Mucosa of descending colon (tissue), 3 donors: ENCODE results near the gene KLHDC4. TPM values are rescaled to one million over a fixed set of nuclear protein-coding genes. Genes with fewer than 3 reads are reported as not detected.

Source experiments
- ATAC-seq: fragments of 200-7000 bp; cut with Tn5 transposase; one replicate; pipeline ENCODE4 v1.9.1; 2020; ENCODE audit warnings: mild to moderate bottlenecking, moderate library complexity
- DNase-seq, 3 donors: peaks; one replicate each; pipeline ENCODE4 v3.0.0-alpha.2; 2020
- H3K36me3 ChIP-seq: fragments of 200-600 bp; one replicate; pipeline ENCODE4 v1.8.0; 2021; ENCODE audit warnings: low read depth, mild to moderate bottlenecking
- H3K4me1 ChIP-seq: fragments of 200-600 bp; one replicate; pipeline ENCODE4 v1.8.0; 2021; ENCODE audit warnings: low read depth, mild to moderate bottlenecking
- H3K4me3 ChIP-seq: fragments of 200-600 bp; one replicate; pipeline ENCODE4 v1.8.0; 2021; ENCODE audit warnings: mild to moderate bottlenecking
- H3K9me3 ChIP-seq: fragments of 200-600 bp; one replicate; pipeline ENCODE4 v1.8.0; 2021; ENCODE audit warnings: mild to moderate bottlenecking
- intact Hi-C, 2 donors: fragments of 100-400 bp; cut with DNase I in 1 of 2; cut with micrococcal nuclease in 1 of 2; formaldehyde crosslinking; loops; one replicate each; pipeline versions ENCODE4 v1.11.0 to v1.11.1; 2022; cut with DNase I, micrococcal nuclease
- total RNA-seq, 3 donors: library from RNA; stranded (reverse); fragmentation: NEBNext Ultra II Directional in 2 of 3; extraction: Animal tissue kit (Norgen Biotek cat#: 25700) in 2 of 3; gene quantifications; one replicate each; pipeline versions ENCODE4 v1.2.1 to v1.2.4, GENCODE V29; 2021 to 2023
- TF ChIP-seq, protein P1 (sequence below): fragments of 200-600 bp; IDR thresholded peaks from one replicate; pipeline ENCODE4 v1.8.0; 2022; ENCODE audit warnings: antibody characterized with exemption, mild to moderate bottlenecking
- donor health status: DM: no; HTN: no; CAD: no; lungs with moderate emphysema.
- donor health status: DM: no; HTN: no; CAD: no.
- donor health status: DM: no; HTN: yes; CAD: no.

The KLHDC4 gene
- total RNA-seq, 3 donors from 2014 or later = 41.6 to 67.7 (median 46.4) TPM

DNA sequence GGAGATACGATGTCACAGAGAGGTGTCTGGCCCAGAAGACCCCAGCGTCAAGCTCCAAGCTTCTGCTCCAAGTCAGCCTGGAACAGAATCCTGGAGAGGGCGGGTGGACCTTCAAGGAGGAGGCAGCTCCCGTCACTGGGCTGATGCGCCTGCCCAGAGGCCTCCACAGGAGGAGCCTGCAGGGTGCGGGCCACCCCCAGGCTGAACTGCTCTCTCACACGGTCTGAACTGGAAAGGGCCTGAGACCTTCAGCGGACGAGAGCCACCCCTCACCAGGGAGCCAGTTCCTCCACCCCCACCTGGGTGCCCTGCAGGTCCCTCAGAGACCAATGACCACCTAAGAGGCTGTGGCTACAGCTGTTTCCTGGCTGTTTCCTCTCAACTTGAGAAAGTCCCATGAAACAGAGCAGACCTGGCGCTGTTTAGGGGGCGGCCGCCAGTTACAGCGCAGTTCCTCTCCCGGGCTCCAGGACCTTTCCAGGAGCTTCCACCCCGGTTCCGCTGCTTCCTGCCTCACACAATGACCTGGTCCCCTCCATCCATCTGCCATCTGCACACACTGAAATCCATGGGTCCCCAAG lies 36.0 kb upstream of the KLHDC4 start:
- H3K4me1 ChIP-seq = peaks cover 8% of the 10 kb centered on the region
- DNase-seq (no peak), ATAC-seq (no peak)
- TF ChIP-seq, protein P1, sequence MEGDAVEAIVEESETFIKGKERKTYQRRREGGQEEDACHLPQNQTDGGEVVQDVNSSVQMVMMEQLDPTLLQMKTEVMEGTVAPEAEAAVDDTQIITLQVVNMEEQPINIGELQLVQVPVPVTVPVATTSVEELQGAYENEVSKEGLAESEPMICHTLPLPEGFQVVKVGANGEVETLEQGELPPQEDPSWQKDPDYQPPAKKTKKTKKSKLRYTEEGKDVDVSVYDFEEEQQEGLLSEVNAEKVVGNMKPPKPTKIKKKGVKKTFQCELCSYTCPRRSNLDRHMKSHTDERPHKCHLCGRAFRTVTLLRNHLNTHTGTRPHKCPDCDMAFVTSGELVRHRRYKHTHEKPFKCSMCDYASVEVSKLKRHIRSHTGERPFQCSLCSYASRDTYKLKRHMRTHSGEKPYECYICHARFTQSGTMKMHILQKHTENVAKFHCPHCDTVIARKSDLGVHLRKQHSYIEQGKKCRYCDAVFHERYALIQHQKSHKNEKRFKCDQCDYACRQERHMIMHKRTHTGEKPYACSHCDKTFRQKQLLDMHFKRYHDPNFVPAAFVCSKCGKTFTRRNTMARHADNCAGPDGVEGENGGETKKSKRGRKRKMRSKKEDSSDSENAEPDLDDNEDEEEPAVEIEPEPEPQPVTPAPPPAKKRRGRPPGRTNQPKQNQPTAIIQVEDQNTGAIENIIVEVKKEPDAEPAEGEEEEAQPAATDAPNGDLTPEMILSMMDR = no peak
- H3K36me3 ChIP-seq = no peaks in the 10 kb centered on the region
- no peak overlapping the region for H3K4me3 ChIP-seq
- H3K9me3 ChIP-seq = no peaks in the 10 kb centered on the region
- intact Hi-C loops = no loop called here

- Histone ChIP-seq H3K4me3 (no peak overlapping the region), H3K36me3 (no peaks in the 10 kb centered on the region), H3K4me1 (no peaks in the 10 kb centered on the region), H3K9me3 (no peaks in the 10 kb centered on the region)
- ATAC-seq (no peak), DNase-seq (no peak)
- TF ChIP-seq, protein P1 = no peak
- intact Hi-C loops = no loop called here
Measured at GRCh38 chr16:87800497-87800896, 34.7 kb upstream of the KLHDC4 start.

- intact Hi-C loops = no loop called here
Measured at GRCh38 chr16:87795336-87795735, 29.6 kb upstream of the KLHDC4 start.

GRCh38 chr16:87794485-87795078 lies 28.8 kb upstream of the KLHDC4 start:
- TF ChIP-seq, protein P1 = no peak
- Histone ChIP-seq H3K36me3 (no peaks in the 10 kb centered on the region), H3K4me1 (no peaks in the 10 kb centered on the region), H3K9me3 (no peaks in the 10 kb centered on the region), H3K4me3 (no peak overlapping the region)
- ATAC-seq (no peak), DNase-seq (no peak)
- intact Hi-C loops = no loop called here

More at GRCh38 chr16:87795336-87795735, 29.6 kb upstream of the KLHDC4 start:
- Histone ChIP-seq H3K9me3 (no peaks in the 10 kb centered on the region), H3K4me1 (no peaks in the 10 kb centered on the region), H3K36me3 (no peaks in the 10 kb centered on the region), H3K4me3 (no peak overlapping the region)
- ATAC-seq (no peak), DNase-seq (no peak)
- TF ChIP-seq, protein P1 = no peak

- DNase-seq (no peak), ATAC-seq (no peak)
- no peaks in the 10 kb centered on the region for H3K36me3 ChIP-seq
- H3K4me1 ChIP-seq = no peaks in the 10 kb centered on the region
- TF ChIP-seq, protein P1 = no peak
- H3K4me3 ChIP-seq = no peak overlapping the region
- intact Hi-C loops = no loop called here
- H3K9me3 ChIP-seq = no peaks in the 10 kb centered on the region
Measured at GRCh38 chr16:87792205-87792565, 26.4 kb upstream of the KLHDC4 start.
